Osteocyte (in vitro differentiated cells): ENCODE results near the gene DDR2. TPM values are rescaled to one million over a fixed set of nuclear protein-coding genes. Genes with fewer than 3 reads are reported as not detected.

Experiments used
- DNase-seq: peaks from one replicate; pipeline ENCODE4 v3.0.0; 2021; ENCODE audit warnings: mixed read lengths; ENCODE audit not compliant: unreplicated experiment; ENCODE audit errors: extremely low spot score
- H3K27ac Mint-ChIP-seq: one replicate; pipeline ENCODE4 v1.8.0; 2021; ENCODE audit warnings: mild to moderate bottlenecking, mixed read lengths; ENCODE audit not compliant: unreplicated experiment
- H3K27me3 Mint-ChIP-seq: one replicate; pipeline ENCODE4 v1.8.0; 2021; ENCODE audit warnings: mixed read lengths; ENCODE audit not compliant: unreplicated experiment
- H3K36me3 Mint-ChIP-seq: one replicate; pipeline ENCODE4 v1.8.0; 2021; ENCODE audit warnings: mixed read lengths; ENCODE audit not compliant: unreplicated experiment
- H3K4me1 Mint-ChIP-seq: one replicate; pipeline ENCODE4 v1.8.0; 2021; ENCODE audit warnings: mixed read lengths; ENCODE audit not compliant: unreplicated experiment
- H3K4me3 Mint-ChIP-seq: one replicate; pipeline ENCODE4 v1.8.0; 2021; ENCODE audit warnings: mild to moderate bottlenecking, moderate library complexity, mixed read lengths; ENCODE audit not compliant: unreplicated experiment
- H3K9me3 Mint-ChIP-seq: one replicate; pipeline ENCODE4 v1.8.0; 2021; ENCODE audit warnings: mixed read lengths; ENCODE audit not compliant: unreplicated experiment
- CTCF ChIP-seq: fragments of 200-600 bp; sonication (generic); IDR thresholded peaks from 2 replicates; pipeline ENCODE4 v1.5.0; 2021; ENCODE audit warnings: antibody characterized with exemption, mild to moderate bottlenecking, moderate library complexity
- total RNA-seq: library from RNA; stranded (reverse); gene quantifications from 2 replicates; pipeline ENCODE4 v1.2.1, GENCODE V29; 2021

Gene DDR2
- total RNA-seq, 1 donor from 2014 or later: 173 TPM

GRCh38 chr1:162649583-162649982, 17.3 kb downstream of the DDR2 start:
- peaks cover 10% of the 10 kb centered on the region for H3K36me3 Mint-ChIP-seq
- H3K27ac Mint-ChIP-seq: peak overlapping the region; percentile 29
- no peak for DNase-seq
- no peaks in the 10 kb centered on the region for H3K9me3 Mint-ChIP-seq
- TF ChIP-seq CTCF: no peak
- H3K4me3 Mint-ChIP-seq: no peak overlapping the region
- peaks cover 25% of the 10 kb centered on the region for H3K4me1 Mint-ChIP-seq
- H3K27me3 Mint-ChIP-seq: no peaks in the 10 kb centered on the region

- no peak overlapping the region for H3K4me3 Mint-ChIP-seq
- no peak for TF ChIP-seq CTCF
These were observed 22.8 kb downstream of the DDR2 start for GRCh38 chr1:162654915-162655620.

GRCh38 chr1:162656266-162656665, 24.0 kb downstream of the DDR2 start:
- no peaks in the 10 kb centered on the region for H3K27me3 Mint-ChIP-seq
- DNase-seq: no peak
- peaks cover 39% of the 10 kb centered on the region for H3K36me3 Mint-ChIP-seq
- TF ChIP-seq CTCF: no peak
- H3K4me3 Mint-ChIP-seq: no peak overlapping the region
- H3K4me1 Mint-ChIP-seq: peaks cover 8% of the 10 kb centered on the region
- no peak overlapping the region for H3K27ac Mint-ChIP-seq
- no peaks in the 10 kb centered on the region for H3K9me3 Mint-ChIP-seq

More at GRCh38 chr1:162654915-162655620, 22.8 kb downstream of the DDR2 start:
- no peak for DNase-seq
- H3K4me1 Mint-ChIP-seq: peaks cover 9% of the 10 kb centered on the region
- no peaks in the 10 kb centered on the region for H3K9me3 Mint-ChIP-seq
- H3K27ac Mint-ChIP-seq: no peak overlapping the region
- H3K27me3 Mint-ChIP-seq: no peaks in the 10 kb centered on the region
- H3K36me3 Mint-ChIP-seq: peaks cover 36% of the 10 kb centered on the region

- peaks cover 35% of the 10 kb centered on the region for H3K36me3 Mint-ChIP-seq
- TF ChIP-seq CTCF: no peak
- DNase-seq: no peak
- H3K9me3 Mint-ChIP-seq: no peaks in the 10 kb centered on the region
- H3K27ac Mint-ChIP-seq: no peak overlapping the region
- peaks cover 15% of the 10 kb centered on the region for H3K4me1 Mint-ChIP-seq
- H3K4me3 Mint-ChIP-seq: no peak overlapping the region
- H3K27me3 Mint-ChIP-seq: no peaks in the 10 kb centered on the region
These were observed 28.3 kb downstream of the DDR2 start for GRCh38 chr1:162660574-162660973.

GRCh38 chr1:162661336-162661735, 29.1 kb downstream of the DDR2 start:
- H3K27ac Mint-ChIP-seq: no peak overlapping the region
- peaks cover 33% of the 10 kb centered on the region for H3K36me3 Mint-ChIP-seq
- DNase-seq: no peak
- H3K4me3 Mint-ChIP-seq: no peak overlapping the region
- peaks cover 21% of the 10 kb centered on the region for H3K4me1 Mint-ChIP-seq
- no peaks in the 10 kb centered on the region for H3K27me3 Mint-ChIP-seq
- H3K9me3 Mint-ChIP-seq: no peaks in the 10 kb centered on the region
- TF ChIP-seq CTCF: no peak
